GM21381 (cell line): ENCODE data around the gene LGALS14.

ENCODE experiments used
- ATAC-seq: cut with Tn5 transposase; IDR thresholded peaks from one replicate; pipeline ENCODE4 v1.9.1; 2021; ENCODE audit warnings: mild to moderate bottlenecking, moderate library complexity; ENCODE audit not compliant: unreplicated experiment

Gene LGALS14

DNA sequence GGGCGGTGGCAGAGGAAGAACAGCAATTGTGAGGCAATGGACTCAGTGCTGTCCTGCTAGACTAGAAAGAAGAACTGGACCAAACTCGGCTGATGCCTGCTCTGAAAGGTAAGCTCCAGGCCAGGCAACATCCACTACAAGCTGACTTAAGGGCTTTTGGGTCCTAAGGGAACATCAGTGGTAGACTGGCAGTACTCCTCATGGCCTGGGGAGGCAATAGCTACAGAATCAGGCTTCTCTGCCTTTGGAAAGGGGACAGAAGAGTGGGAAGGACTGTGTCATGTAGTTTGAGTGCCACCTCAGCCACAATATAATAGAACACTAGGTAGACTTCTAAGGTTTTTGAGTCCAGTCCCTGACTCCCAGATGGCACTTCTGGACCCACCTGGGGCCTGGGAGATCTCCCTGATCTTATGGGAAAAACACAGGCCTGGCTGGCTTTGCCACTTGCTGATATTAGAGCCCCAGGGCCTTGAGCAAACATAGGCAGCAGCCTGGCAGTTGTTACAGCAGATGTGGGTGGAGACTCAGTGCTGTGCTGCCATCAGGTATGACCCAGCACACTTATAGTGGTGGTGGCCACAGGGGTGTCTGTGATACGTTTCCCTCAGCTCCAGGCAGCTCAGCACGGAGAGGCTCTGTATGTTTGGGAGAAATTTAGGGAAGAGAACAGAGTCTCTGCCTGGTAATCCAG, 42.7 kb downstream of the LGALS14 start:
- no peak for ATAC-seq

DNA sequence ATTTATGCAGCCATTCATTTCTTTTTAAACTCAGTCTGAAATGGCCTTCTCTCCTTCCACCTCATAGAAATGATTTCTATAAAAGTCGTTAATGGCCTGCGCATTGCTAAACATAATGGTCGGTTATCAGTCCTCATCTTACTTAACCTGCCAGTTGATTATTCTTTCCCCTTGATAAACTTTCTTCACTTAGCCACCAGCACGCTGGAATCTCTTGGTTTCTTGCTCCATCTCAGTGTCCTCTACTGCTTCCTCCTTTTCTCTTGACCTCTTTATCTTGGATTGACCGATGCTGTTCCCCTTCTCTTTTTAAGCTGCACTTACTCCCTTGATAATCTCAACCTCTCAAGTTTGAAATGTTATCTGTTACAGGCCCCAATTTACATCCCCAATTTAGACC, 45.7 kb downstream of the LGALS14 start:
- ATAC-seq: no peak

DNA sequence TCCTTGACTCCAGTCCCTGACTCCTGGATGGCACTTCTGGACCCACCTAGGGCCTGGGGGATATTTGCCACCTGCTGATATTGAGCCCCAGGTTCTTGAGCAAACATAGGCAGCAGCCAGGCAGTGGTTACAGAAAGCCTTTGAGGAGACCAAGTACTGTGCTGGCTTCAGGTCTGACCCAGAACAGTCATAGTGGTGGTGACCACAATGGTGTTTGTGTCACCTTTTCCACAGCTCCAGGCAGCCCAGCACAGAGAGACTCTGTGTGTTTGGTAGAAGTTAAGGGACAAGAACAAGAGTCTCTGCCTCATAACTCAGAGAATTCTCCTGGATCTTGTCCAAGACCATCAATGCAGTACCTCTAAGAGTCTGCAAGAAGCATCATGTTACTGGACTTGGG, 48.1 kb downstream of the LGALS14 start:
- no peak for ATAC-seq

DNA sequence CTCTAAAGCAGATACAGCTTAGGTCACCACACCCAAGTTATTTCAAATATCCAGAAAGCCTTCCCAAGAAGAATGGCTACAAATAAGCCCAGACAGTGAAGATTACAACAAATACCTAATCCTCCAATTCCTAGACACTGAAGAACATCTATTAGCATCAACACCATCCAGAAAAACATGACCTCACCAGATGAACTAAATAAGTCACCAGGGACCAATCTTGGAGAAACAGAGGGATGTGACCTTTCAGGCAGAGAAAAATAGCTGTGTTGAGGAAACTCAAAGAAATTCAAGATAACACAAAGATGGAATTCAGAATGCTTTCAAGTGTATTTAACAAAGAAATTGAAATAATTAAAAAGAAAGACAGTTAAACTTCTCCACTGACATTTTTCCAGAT, 48.5 kb downstream of the LGALS14 start:
- ATAC-seq: no peak

DNA sequence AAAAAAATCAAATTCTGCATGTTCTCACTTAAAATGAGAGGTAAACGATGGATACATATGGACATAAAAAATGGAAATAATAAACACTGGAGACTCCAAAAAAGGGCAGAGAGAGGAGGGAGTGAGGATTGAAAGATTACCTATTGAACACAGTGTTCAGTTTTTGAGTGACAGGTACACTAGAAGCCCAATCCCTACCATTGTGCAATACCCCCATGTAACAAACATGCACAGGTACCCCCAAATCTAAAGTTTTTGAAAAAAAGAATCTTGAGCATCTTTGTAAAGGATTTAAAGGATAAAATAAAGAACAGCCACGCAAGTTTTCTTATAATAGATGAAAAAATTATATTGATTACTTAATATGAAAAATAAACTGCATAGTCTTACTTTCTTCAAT, 50.3 kb downstream of the LGALS14 start:
- ATAC-seq: no peak

DNA sequence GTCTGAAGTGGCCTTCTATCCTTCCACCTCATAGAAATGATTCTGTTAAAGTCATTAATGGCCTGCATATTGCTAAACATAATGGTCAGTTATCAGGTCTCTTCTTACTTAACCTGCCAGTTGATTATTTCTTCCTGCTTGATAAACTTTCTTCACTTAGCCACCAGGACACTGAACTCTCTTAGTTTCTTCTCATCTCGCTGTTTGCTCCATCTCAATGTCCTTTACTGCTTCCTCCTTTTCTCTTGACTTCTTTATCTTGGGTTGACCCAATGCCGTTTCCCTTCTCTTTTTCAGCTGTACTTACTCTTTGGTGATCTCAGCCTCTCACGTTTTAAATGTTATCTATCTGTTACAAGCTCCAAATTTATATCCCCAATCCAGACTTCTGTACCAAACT, 50.7 kb downstream of the LGALS14 start:
- ATAC-seq: no peak
